GM21619 (cell line): Measurements from ENCODE around the gene FAM120A.

ENCODE experiments used
- ATAC-seq: cut with Tn5 transposase; IDR thresholded peaks from one replicate; pipeline ENCODE4 v1.9.1; 2021; ENCODE audit not compliant: unreplicated experiment

FAM120A gene

GRCh38 chr9:93577078-93577974 is 125.8 kb downstream of the FAM120A start:
- ATAC-seq = peak; percentile 6

GRCh38 chr9:93577975-93578682 is 126.6 kb downstream of the FAM120A start:
- ATAC-seq = no peak

- ATAC-seq = no peak
Observed at GRCh38 chr9:93578844-93579243, 127.4 kb downstream of the FAM120A start.

GRCh38 chr9:93579711-93580516 is 128.4 kb downstream of the FAM120A start:
- ATAC-seq = no peak

GRCh38 chr9:93580654-93581380 is 129.3 kb downstream of the FAM120A start:
- no peak for ATAC-seq

GRCh38 chr9:93582115-93582514 is 130.6 kb downstream of the FAM120A start:
- ATAC-seq = no peak

GRCh38 chr9:93582550-93582949 is 131.1 kb downstream of the FAM120A start:
- no peak for ATAC-seq

GRCh38 chr9:93585259-93585658 is 133.8 kb downstream of the FAM120A start:
- no peak for ATAC-seq

GRCh38 chr9:93585695-93586094 is 134.2 kb downstream of the FAM120A start:
- ATAC-seq = no peak

- no peak for ATAC-seq
Observed at GRCh38 chr9:93586290-93587057, 135.0 kb downstream of the FAM120A start.

GRCh38 chr9:93587284-93587650 is 135.8 kb downstream of the FAM120A start:
- ATAC-seq = no peak

GRCh38 chr9:93587651-93588347 is 136.3 kb downstream of the FAM120A start:
- no peak for ATAC-seq

GRCh38 chr9:93588641-93589609 is 137.4 kb downstream of the FAM120A start:
- no peak for ATAC-seq

GRCh38 chr9:93589688-93590087 is 138.2 kb downstream of the FAM120A start:
- ATAC-seq = no peak

GRCh38 chr9:93590609-93591234 is 139.2 kb downstream of the FAM120A start:
- no peak for ATAC-seq

GRCh38 chr9:93591301-93592007 is 140.0 kb downstream of the FAM120A start:
- no peak for ATAC-seq

GRCh38 chr9:93592008-93592642 is 140.6 kb downstream of the FAM120A start:
- no peak for ATAC-seq
